8988T (cell line): Measurements from ENCODE around the gene GPX3.

Source experiments
- DNase-seq: peaks from one replicate; pipeline ENCODE4 v3.0.0; 2011

The GPX3 gene, protein sequence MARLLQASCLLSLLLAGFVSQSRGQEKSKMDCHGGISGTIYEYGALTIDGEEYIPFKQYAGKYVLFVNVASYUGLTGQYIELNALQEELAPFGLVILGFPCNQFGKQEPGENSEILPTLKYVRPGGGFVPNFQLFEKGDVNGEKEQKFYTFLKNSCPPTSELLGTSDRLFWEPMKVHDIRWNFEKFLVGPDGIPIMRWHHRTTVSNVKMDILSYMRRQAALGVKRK

DNA sequence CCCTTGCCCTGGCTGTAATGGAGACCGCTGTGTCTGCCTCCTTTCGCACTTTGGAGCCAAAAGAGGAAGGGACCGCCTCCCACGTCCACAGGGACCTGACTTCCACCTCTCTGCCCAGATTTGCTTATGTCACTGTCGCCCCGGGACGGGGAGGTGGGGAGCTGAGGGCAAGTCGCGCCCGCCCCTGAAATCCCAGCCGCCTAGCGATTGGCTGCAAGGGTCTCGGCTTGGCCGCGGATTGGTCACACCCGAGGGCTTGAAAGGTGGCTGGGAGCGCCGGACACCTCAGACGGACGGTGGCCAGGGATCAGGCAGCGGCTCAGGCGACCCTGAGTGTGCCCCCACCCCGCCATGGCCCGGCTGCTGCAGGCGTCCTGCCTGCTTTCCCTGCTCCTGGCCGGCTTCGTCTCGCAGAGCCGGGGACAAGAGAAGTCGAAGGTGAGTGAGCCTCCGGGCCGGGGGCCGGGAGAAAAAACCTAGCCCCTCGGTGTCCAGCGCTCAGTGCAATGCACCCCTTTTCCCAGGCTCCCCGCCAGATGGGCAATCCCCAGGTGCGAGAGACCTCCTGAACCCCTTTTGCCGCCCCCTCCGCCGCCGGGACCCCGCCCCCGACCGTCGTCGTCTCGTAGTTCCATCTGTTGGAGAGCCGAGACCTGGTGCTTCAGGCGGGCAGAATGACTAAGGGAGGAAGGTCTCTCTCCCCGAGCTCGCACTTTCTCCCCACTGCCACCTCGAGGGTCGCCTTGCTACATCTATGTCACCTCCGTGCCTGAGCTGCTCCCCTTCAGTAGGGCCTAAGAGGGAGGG lies at the start of gene GPX3:
Gene GPX3, plus strand, starts transcription at position 288 of the 807 bp plus-strand sequence. Its CDS starts 64 bp downstream, at position 352.
- DNase-seq: peak; percentile 83

DNA sequence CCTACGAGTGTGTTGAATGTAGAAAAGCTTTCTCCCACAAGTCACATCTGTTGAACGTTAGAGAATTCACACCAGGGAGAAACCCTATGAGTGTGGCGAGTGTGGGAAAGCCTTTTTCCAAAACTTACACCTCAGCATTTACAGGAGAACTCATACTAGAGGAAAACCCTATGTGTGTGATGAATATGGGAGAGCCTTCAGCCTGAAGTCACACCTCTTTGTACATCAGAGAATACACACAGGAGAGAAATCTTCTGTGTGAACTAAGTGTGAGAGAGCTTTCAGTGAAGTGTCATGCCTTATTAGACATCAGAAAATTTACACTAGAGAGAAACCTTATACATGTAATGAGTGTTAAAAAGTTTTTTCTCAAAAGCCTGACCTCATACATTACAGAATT lies 41.8 kb upstream of the GPX3 start:
- no peak for DNase-seq

DNA sequence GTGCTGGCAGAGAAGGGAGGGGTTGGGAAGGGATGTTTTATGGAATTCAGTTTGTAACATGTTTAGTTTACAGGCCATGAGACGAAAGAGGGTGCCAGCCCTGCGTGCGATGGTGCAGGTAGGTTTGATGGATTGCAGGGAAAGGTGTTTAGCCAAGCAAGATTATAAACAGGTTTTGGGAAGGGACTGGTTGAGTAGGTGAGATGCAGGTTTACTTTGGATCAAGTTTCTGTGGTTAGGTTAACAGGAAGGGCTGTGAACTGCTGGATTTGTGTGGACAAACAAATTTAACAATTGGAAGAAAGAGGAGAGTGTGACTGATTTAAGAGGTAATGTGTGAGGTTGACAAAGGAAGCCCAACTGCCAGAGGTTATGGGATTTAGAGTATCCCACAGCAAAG lies 32.6 kb upstream of the GPX3 start:
- DNase-seq: no peak

DNA sequence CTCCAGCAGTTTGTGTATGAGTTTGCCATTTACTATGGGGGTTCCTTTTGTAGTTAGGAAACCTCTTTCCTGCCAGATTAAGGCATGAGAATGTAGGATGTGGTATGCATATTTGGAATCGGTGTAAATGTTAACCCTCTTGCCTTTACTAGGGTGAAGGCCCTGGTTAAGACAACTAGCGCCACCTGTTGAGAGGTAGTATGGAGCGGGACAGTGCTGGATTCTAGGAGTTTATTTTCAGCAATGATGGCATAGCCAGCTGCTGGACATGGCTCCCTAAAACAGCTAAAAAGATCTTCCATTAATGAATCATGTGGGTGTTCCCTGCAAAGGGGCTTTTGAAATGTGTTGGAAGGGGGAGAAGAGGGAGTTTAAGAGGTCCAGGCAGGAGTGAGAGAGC lies 30.7 kb upstream of the GPX3 start:
- no peak for DNase-seq

DNA sequence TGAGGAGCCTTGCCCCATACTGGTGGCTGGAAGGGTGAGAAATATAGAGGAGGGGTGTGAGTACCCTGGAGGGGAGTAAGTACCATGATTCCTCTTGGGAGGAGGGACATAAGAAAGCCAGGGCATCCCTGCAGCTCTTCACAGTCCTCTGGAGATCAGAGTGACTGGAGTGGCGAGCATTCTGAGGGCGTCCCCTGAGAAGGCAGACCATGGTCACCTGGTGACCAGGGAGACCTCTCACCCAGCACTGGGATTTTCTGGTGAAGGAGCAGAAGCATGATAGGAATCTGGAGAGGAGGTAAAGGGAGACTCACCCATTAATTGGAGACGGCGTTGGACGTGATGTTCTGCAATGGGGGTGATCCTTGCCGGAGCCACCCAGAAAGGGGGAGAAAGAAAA lies 27.7 kb upstream of the GPX3 start:
- DNase-seq: no peak

DNA sequence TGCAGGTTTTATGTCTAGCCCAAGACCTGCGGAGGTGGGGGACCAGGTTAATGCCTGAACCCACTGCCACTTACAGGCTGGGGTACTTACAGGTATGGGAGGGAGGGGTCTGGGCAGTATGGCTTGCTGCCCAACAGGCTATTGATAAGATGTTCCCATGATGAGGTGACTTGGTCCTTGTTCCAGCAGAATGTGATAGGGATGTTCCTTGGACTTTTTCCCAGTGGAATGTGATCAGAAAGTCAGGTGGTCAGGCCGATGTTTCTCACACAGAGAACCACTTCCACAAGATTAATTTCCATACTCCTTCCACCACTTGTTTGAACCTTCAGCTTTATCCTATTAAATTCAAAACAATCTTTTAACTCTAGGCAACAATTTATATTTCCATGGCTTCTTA lies 27.0 kb upstream of the GPX3 start:
- no peak for DNase-seq

DNA sequence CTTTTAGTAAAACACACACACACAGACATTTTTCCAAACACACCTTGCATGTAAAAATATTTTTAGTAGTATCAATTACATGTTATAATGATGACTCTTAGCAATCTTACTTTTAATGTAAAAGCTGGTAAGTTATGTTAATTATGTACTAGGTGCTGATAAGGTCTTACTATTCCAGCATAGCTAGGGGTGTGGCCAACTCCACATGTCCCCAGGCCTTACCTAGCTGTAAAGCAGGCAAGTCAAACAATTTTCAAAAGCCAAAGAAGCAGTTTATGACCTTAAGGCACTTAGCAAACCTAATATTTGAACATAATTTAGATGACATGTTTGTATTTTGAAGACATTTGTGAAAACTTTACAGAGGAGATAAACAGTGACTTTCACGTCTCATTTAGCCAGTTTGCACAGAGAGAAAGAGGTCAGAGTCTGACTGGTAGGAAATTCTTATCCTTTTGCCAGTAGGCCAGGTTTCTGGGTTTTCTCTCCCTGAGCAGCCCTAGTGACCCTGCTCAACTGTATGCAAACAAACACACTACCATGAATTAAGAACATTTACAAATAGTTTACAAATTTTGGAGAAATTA lies 26.5 kb upstream of the GPX3 start:
- no peak for DNase-seq

DNA sequence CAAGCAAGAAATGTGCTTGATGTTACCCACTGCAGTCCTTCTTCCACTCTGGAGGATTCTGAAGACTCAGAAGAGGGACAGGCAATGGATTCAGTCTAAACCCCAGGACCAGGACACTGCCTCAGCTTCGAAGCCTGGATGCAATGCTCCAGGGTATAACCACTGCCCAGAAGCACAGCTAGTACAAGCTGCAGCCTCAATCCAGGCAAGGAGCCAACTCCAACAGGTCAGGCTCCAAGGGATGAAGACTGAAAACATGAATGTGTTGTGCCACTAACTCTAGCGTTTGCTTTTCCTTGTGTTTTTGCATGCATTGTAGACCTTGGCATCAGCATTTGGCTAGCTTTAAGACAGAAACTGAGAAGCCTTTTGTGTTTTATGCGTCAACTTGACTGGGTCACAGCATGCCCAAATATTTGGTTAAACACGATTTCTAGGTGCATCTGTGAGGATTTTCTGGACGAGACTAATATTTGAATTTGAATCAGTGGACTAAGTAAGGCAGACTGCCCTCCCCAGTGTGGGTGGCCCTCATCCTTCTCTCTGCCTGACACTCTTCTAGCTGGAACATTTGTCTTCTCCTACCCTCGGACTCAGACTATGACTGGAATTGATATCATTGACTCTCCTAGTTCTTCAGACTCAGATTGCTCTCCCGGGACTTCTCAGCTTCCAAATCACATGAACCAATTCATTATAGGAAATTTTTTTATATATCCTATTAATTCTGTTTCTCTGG lies 20.5 kb upstream of the GPX3 start:
- no peak for DNase-seq

DNA sequence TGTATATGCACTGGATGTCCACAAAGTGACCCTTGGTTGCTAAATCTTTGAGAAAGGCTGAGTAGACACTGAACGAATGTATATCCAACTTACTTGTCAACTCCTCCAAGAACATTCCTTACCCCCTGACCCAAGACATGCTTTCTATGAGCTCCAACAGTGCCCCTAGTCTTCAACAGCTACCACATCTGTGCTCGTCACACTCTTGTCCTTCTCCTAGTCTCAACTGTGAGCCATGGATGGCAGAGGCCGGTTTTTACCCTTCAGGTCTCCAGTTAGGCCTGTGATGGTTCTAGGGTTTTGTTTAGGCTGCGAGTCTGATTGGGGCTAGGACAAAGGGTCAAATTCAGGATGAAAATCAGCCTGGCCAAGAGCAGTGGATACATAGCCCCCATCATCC lies 19.0 kb upstream of the GPX3 start:
- no peak for DNase-seq

DNA sequence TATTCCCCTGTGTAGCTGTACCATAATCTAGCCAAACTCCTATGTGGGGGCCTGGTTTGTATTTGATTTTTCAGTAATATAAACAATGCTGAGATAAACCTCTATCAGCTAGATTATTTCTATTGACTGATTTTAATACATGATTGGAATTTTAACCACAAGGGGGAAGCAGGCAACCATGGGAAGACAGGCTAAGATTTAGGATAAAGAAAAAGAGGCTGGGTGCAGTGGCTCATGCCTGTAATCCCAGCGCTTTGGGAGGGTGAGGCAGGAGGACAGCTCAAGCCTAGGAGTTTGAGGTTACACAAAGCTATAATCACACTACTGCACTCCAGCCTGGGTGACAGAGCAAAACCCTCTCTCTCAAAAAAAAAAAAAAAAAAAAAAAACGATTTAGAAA lies 18.1 kb upstream of the GPX3 start:
- DNase-seq: no peak

DNA sequence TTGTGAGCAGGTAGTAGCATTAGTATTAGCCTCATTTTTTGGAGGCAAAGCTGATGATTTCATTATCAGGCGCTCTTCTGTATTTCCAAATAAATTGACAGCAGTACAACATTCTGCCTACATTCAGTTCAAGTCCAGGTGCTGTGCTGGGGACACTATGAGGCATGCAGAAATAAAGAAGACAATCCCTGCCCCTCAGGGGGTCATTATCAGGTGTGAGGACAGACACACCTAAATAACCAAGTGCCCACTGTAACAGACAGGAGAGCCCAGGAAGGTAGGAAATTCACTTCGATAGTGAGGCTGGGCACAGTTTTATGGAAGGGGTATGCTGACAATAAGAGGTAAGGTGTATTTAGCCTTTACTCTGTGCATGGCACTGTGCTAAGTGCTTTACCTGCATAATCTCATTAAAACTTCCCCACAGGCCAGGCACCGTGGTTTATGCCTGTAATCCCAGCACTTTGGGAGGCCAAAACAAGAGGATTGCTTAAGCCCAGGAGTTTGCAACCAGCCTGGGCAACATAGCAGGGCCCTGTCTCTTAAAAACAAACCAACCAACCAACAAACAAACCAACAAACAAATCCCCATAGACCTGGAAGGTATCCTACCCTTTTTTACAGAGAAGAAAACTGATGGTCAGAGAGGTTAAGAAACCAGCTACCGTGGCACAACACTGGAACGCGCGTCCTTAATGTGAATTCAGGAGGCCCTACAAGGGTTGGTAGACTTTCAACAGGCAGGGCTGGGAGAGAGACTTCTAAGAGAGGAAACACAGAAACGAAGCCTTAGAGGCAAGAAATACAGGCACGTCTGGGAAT lies 17.5 kb upstream of the GPX3 start:
- no peak for DNase-seq

DNA sequence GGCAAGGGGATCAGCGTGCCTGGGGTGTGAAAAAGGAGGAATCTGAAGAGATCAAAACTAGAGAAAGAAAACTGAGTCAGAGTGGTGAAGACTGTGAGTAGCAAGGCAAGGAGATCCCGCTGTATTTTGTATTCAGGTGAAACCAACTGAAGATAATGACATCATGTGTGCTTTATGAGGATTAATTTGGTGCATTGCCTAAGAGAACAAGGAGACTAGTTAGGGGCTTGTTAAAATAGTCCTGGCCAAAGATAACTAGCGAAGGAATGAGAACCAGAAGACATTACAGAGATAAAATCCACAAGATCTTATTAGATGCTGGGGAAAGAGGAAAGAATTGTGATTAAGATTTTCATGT lies 16.9 kb upstream of the GPX3 start:
- DNase-seq: no peak

DNA sequence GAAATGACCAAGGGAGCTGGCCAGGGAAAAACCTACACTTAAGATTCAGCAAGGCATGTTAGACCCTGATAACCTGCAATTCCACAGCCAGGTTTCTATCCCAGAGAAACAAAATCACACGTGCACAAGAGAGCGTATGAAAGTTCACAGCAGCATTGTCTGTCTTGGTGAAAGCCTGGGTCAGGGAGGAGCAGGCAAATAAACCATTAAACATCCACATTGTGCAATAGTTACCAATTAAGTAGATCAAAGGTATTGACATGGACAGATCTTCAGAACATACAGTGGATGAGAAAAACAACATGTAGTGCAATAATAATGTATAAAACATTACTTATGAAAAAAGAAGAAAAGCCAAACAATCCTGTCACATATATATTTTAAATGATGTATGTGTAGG lies 15.9 kb upstream of the GPX3 start:
- DNase-seq: no peak

DNA sequence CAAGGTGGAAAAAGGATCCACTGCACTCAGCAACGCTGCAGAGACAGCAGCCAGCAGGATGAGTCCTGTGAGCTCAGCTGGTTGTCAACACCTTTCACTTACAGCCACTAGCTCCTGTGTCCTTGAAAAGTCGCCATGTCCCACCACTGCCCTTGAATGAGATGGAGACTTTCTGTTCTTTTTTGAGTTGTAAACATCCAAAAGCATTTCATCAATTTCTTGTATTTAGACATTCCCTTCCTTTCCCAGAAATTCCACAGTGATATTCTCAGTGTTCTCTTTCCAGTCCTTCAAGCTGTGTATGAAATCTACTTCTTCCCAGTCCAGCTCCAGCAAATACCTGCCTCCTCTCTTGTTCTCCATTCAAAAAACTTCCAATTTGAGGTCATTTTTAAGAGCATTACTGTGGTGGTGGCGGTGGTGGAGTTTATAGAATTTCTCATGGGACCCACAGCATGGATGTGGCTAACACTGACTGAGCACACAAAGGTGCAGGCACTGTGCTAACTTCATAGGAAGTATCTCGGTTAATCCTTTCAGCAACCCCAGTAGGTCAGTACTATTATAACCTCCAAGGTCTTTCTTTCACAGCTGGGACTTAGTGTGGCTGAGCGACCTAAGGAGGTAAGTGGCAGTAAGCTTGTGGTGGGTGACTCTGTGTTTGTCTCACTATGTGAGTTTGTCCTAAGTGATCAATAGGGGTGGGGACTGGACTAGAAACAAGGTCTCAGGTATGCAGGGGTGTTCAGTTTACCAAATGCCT lies 15.0 kb upstream of the GPX3 start:
- no peak for DNase-seq

DNA sequence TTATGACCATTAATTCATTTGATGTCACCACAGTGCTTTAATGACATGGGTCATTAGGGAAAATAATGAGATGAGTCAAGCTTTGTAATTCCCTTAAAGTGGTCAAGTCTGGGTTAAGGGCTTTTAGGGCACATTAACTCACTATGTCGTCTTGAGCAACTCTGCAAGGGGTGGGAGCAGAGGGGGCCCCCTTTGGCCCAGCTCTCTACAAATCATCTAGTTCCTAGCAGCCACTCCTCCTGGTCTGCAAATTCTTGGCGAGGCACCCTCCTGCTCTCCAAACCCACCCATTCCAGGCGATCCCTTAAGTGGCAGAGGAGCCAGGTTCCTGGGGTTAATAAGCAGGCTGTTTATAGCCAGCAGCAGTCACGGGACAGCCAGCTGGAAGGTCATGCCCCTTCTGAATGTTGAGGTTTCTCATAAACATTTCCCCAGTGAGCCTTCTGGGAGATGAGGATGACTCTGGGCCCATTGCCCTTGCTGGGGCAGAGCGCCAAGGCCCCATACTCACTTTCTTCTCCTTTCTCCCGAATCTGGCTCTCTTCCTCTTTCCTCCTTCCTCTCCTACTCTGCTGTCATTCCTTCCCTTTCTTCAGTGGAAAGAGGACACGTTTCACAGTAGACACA lies 14.3 kb upstream of the GPX3 start:
- DNase-seq: no peak

DNA sequence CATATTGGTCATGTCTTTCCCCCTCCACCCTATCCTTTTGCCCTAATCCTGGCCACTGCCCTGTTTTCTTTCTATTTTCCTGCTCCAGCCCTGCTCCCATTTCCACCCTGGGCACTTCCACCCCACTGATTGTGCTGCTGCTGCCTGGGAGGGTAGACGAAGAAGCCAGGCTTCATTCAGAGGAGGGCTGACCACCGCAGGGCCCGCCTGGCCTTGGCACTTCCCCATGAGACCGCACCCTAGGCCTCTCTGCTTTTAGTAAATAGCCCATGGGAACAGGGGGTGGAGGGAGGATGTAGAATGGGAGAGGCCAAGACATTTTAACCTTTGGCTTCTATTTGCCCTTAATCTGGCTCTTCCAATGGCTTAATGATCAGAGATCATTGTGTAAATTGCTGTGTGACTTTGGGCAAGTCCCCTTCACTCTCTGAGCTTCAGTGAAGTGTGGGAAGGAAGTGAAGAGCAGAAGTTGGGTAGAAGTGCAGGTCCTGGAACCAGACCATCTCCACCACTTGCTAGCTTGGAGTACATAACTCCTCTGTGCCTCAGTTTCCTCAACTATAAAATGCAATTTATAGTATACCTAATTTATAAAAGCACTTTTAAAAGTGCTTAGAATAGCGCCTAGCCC lies 13.6 kb upstream of the GPX3 start:
- DNase-seq: no peak

DNA sequence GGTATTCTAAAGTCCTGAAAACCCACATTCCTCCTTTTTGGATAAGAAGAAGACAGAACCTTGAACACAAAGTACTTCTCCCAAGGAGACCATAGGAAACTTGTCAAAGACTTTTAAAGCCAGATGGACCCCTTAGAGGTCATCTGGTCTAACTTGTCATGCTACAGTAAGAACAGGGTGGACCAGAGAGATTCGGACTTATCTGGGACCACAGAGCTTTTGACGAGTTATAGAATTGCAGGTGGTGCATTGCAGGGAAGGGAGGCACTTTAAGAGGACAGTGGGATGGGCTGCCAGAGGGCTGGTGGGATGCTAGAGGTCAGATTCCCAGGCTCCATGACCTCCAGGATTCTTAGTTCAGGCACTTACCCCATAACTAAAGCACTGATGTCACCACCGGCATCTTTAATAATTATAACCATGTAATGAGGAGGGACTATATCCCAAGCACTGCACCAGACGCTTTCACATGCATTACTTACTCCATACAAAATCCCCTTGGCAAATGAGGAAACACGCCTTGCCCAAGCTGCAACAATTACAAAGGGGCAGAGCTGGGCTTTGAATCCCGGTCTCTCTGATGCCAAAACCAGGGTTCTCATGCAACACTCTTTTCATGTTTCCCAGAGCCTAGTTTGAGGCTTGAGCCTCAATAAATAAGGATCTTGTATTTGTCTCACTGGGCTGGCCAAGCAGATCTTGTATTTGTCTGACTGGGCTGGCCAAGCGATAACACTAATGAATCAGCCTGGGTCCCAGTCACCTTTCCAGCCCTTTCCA lies 12.8 kb upstream of the GPX3 start:
- DNase-seq: no peak

DNA sequence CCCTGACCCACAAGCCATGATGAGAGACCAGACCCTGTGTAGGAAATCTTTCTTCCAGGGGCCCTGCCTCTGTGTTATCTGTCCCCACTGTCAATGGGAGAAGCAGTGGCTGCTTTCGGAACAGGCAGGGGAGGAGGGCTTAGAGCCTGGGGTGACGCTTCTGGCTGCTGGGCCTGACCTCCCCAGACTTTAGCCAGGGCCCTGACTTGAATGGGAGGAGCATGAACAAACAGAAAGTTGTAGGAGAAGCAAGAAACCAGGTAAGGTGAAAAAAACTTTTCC lies 12.2 kb upstream of the GPX3 start:
- no peak for DNase-seq

DNA sequence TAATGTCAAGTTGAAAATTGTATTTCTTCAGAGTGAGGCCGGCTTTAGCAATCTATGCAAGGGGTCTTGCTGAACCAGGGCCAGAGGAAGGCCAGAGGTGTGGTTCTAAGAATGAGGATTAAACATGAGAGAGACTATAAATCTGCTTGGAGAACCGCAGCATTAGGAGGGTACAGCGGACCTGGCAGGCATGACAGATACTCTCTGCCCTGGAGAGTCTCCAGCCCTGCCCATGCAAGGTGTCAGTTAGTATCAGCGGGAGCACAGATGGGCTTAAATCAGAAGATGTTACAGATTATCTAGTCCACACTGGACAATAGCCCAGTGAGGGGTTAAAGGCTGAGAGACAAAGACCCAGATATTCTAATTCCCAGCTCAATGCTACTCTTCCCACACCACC lies 11.5 kb upstream of the GPX3 start:
- DNase-seq: no peak

DNA sequence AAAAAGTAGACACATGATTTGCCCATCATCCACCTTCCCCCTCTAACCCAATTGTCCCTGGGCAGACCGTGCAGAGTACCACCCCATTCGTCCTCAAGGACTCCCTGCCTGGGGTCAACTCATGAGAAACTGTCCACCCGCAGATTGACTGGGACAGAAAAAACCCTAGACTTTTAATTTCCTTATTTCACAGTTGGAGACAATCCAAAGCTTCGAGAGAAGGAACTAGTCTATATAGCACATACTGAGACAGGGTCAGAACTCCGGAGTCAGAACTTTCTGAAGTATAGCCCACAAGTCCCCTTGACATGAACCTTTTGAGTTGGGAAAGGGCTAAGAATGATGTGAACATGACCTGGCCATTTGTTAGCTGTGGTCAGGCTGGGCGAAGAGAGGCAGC lies 7.5 kb upstream of the GPX3 start:
- DNase-seq: no peak
